Large intestine (tissue), 3 donors: ENCODE data around the gene USP54. TPM values are rescaled to one million over a fixed set of nuclear protein-coding genes. Genes with fewer than 3 reads are reported as not detected.
"Not testable (repeated sequence)": the region's sequence is repeated elsewhere in the genome, so short reads cannot be mapped to it uniquely, and the experiment has no call there.

Source experiments
- DNase-seq, 2 donors: peaks; one replicate each; pipeline versions ENCODE4 v3.0.0 to v3.0.0-alpha.2; 2013
- H3K27ac ChIP-seq: one replicate; pipeline ENCODE4 v1.5.1; 2013; ENCODE audit warnings: low read length
- H3K27me3 ChIP-seq: 2 replicates; pipeline ENCODE4 v1.6.1; 2013; ENCODE audit warnings: low read length; ENCODE audit not compliant: control insufficient read depth, insufficient read depth
- H3K36me3 ChIP-seq: 2 replicates; pipeline ENCODE4 v1.6.1; 2013; ENCODE audit warnings: low read length; ENCODE audit not compliant: control insufficient read depth, insufficient read depth
- H3K4me1 ChIP-seq: one replicate; pipeline ENCODE4 v1.6.1; 2013; ENCODE audit warnings: low read length; ENCODE audit not compliant: control insufficient read depth, insufficient read depth
- H3K4me3 ChIP-seq: one replicate; pipeline ENCODE4 v1.5.1; 2013; ENCODE audit warnings: low read length
- H3K9me3 ChIP-seq: one replicate; pipeline ENCODE4 v1.6.1; 2013; ENCODE audit warnings: mild to moderate bottlenecking, low read depth, low read length, moderate library complexity; ENCODE audit not compliant: control insufficient read depth
- WGBS: methylation state at CpG from one replicate; pipeline ENCODE4 v1.1.5; 2013; ENCODE audit warnings: low lambda C conversion rate; ENCODE audit not compliant: insufficient coverage; 5-methylcytosine and 5-hydroxymethylcytosine counted together
- polyA plus RNA-seq: library from polyadenylated mRNA; unstranded; fragments of 120-200 nt; gene quantifications from one replicate; pipeline ENCODE4 v1.2.1, GENCODE V29; 2013

The USP54 gene
- polyA plus RNA-seq, 1 donor: 39.0 TPM

GRCh38 chr10:73591935-73592699 is 975 bp upstream of the USP54 start:
- H3K4me3 ChIP-seq: peak overlapping the region; percentile 3
- no peaks in the 10 kb centered on the region for H3K36me3 ChIP-seq
- no peaks in the 10 kb centered on the region for H3K9me3 ChIP-seq
- no CpG with 5 or more reads among the region's 3 CpGs for WGBS
- DNase-seq: peak; percentile 94 to 97
- H3K27ac ChIP-seq: peak overlapping the region; percentile 90
- peaks cover 41% of the 10 kb centered on the region for H3K4me1 ChIP-seq
- H3K27me3 ChIP-seq: no peaks in the 10 kb centered on the region

- peaks cover 60% of the 10 kb centered on the region for H3K4me1 ChIP-seq
- no peaks in the 10 kb centered on the region for H3K36me3 ChIP-seq
- peak overlapping the region; percentile 90 for H3K27ac ChIP-seq
- WGBS: no CpG with 5 or more reads among the region's 3 CpGs
- H3K4me3 ChIP-seq: peak overlapping the region; percentile 2
- peak in 1 of 2 donors; percentile 66 for DNase-seq
- no peaks in the 10 kb centered on the region for H3K27me3 ChIP-seq
- H3K9me3 ChIP-seq: no peaks in the 10 kb centered on the region
These were observed 1.5 kb downstream of the USP54 start for GRCh38 chr10:73589563-73590126.

GRCh38 chr10:73588656-73589055 is 2.5 kb downstream of the USP54 start:
- peaks cover 59% of the 10 kb centered on the region for H3K4me1 ChIP-seq
- no CpG with 5 or more reads among the region's 1 CpG for WGBS
- peak overlapping the region; percentile 90 for H3K27ac ChIP-seq
- H3K4me3 ChIP-seq: peak overlapping the region; percentile 2
- H3K27me3 ChIP-seq: no peaks in the 10 kb centered on the region
- H3K36me3 ChIP-seq: no peaks in the 10 kb centered on the region
- DNase-seq: no peak
- no peaks in the 10 kb centered on the region for H3K9me3 ChIP-seq

- no CpG with 5 or more reads among the region's 1 CpG for WGBS
- Histone ChIP-seq H3K36me3 (no peaks in the 10 kb centered on the region), H3K4me1 (peaks cover 47% of the 10 kb centered on the region), H3K27me3 (no peaks in the 10 kb centered on the region), H3K27ac (peak overlapping the region; percentile 75), H3K4me3 (no peak overlapping the region), H3K9me3 (no peaks in the 10 kb centered on the region)
- DNase-seq: peak; percentile 81 to 91
These were observed 4.6 kb downstream of the USP54 start for GRCh38 chr10:73586583-73586984.

- peak overlapping the region; percentile 27 for H3K27ac ChIP-seq
- no peaks in the 10 kb centered on the region for H3K9me3 ChIP-seq
- no peaks in the 10 kb centered on the region for H3K27me3 ChIP-seq
- H3K4me3 ChIP-seq: no peak overlapping the region
- H3K4me1 ChIP-seq: peaks cover 41% of the 10 kb centered on the region
- WGBS: no CpG with 5 or more reads among the region's 3 CpGs
- DNase-seq: no peak
- H3K36me3 ChIP-seq: no peaks in the 10 kb centered on the region
These were observed 5.8 kb downstream of the USP54 start for GRCh38 chr10:73585327-73585726.

- Histone ChIP-seq H3K27ac (peak overlapping the region; percentile 27), H3K36me3 (no peaks in the 10 kb centered on the region), H3K27me3 (no peaks in the 10 kb centered on the region), H3K9me3 (no peaks in the 10 kb centered on the region), H3K4me3 (no peak overlapping the region), H3K4me1 (peaks cover 35% of the 10 kb centered on the region)
- WGBS: no CpG with 5 or more reads among the region's 2 CpGs
- DNase-seq: no peak
These were observed 6.4 kb downstream of the USP54 start for GRCh38 chr10:73584737-73585136.

- no CpG with 5 or more reads among the region's 2 CpGs for WGBS
- no peaks in the 10 kb centered on the region for H3K9me3 ChIP-seq
- H3K4me1 ChIP-seq: peaks cover 23% of the 10 kb centered on the region
- no peak for DNase-seq
- H3K27me3 ChIP-seq: no peaks in the 10 kb centered on the region
- no peaks in the 10 kb centered on the region for H3K36me3 ChIP-seq
- no peak overlapping the region for H3K4me3 ChIP-seq
- no peak overlapping the region for H3K27ac ChIP-seq
These were observed 9.2 kb downstream of the USP54 start for GRCh38 chr10:73581918-73582317.

- H3K9me3 ChIP-seq, H3K27me3 ChIP-seq, DNase-seq, H3K4me3 ChIP-seq, H3K27ac ChIP-seq, H3K36me3 ChIP-seq: not testable (repeated sequence)
- peaks cover 30% of the 10 kb centered on the region for H3K4me1 ChIP-seq
- 90% methylated on average over 2 of the region's 6 CpGs for WGBS
These were observed 12.2 kb downstream of the USP54 start for GRCh38 chr10:73578927-73579326.

GRCh38 chr10:73577788-73578187 is 13.4 kb downstream of the USP54 start:
- H3K9me3 ChIP-seq: no peaks in the 10 kb centered on the region
- no peaks in the 10 kb centered on the region for H3K27me3 ChIP-seq
- H3K27ac ChIP-seq: peak overlapping the region; percentile 23
- no CpG with 5 or more reads among the region's 1 CpG for WGBS
- peaks cover 31% of the 10 kb centered on the region for H3K4me1 ChIP-seq
- no peak overlapping the region for H3K4me3 ChIP-seq
- peaks cover 5% of the 10 kb centered on the region for H3K36me3 ChIP-seq
- DNase-seq: peak; percentile 51 to 72

GRCh38 chr10:73576890-73577591 is 14.1 kb downstream of the USP54 start:
- Histone ChIP-seq H3K36me3 (peaks cover 5% of the 10 kb centered on the region), H3K4me1 (peaks cover 31% of the 10 kb centered on the region), H3K27ac (no peak overlapping the region), H3K4me3 (no peak overlapping the region), H3K9me3 (no peaks in the 10 kb centered on the region), H3K27me3 (no peaks in the 10 kb centered on the region)
- WGBS: 100% methylated on average over 3 of the region's 3 CpGs
- no peak for DNase-seq
